Common myeloid progenitor, CD34-positive (primary cell): ENCODE measurements around the gene TMEM31.

Experiments used
- CTCF ChIA-PET: fragments of 350-600 bp; sonication (Branson Sonifier 250); formaldehyde crosslinking; loops from one replicate; lab custom pipeline; 2021; ENCODE audit warnings: antibody characterized with exemption; lab: Charles Lee
- POLR2A ChIA-PET: fragments of 350-600 bp; sonication (Branson Sonifier 250); formaldehyde crosslinking; loops from one replicate; lab custom pipeline; 2021; ENCODE audit warnings: antibody characterized with exemption; lab: Charles Lee
- DNase-seq, 3 donors: peaks; one replicate each; pipeline versions ENCODE4 v3.0.0 to v3.0.0-alpha.2; 2013
- H3K27ac ChIP-seq, 2 experiments: 1 replicate in 1 of 2; 2 replicates in 1 of 2; pipeline ENCODE4 v1.7.0; 2013; ENCODE audit warnings: inconsistent platforms in 2 of 2, low read length in 2 of 2, mild to moderate bottlenecking in 2 of 2, low read depth in 1 of 2, moderate library complexity in 1 of 2; ENCODE audit not compliant: severe bottlenecking in 2 of 2, insufficient read depth in 1 of 2, poor library complexity in 1 of 2
- H3K27me3 ChIP-seq, 5 experiments: replicated peaks in 2 of 5; 1 replicate in 3 of 5; 2 replicates in 2 of 5; pipeline versions ENCODE4 v1.6.1 to v1.7.0; 2013; ENCODE audit warnings: low read length in 4 of 5, mild to moderate bottlenecking in 2 of 5, moderate library complexity in 2 of 5, inconsistent platforms in 1 of 5; ENCODE audit not compliant: insufficient read depth in 5 of 5, control insufficient read depth in 4 of 5
- H3K36me3 ChIP-seq, 4 experiments: 1 replicate in 2 of 4; 2 replicates in 2 of 4; pipeline versions ENCODE4 v1.6.1 to v1.7.0; 2013; ENCODE audit warnings: low read length in 3 of 4, control low read depth in 1 of 4, mild to moderate bottlenecking in 1 of 4; ENCODE audit not compliant: control insufficient read depth in 4 of 4, insufficient read depth in 4 of 4
- H3K4me1 ChIP-seq, 4 experiments: 1 replicate in 3 of 4; 2 replicates in 1 of 4; pipeline versions ENCODE4 v1.6.1 to v1.7.1; 2013; ENCODE audit warnings: low read length in 3 of 4, mild to moderate bottlenecking in 3 of 4, control low read depth in 1 of 4, inconsistent platforms in 1 of 4, moderate library complexity in 1 of 4; ENCODE audit not compliant: control insufficient read depth in 4 of 4, insufficient read depth in 4 of 4; ENCODE audit errors: control extremely low read depth in 1 of 4
- H3K4me3 ChIP-seq, 7 experiments: 1 replicate in 4 of 7; 2 replicates in 3 of 7; pipeline versions ENCODE4 v1.5.1 to v1.7.0; 2013; ENCODE audit warnings: mild to moderate bottlenecking in 7 of 7, low read length in 6 of 7, moderate library complexity in 6 of 7, inconsistent platforms in 2 of 7, low read depth in 2 of 7, control low read depth in 1 of 7; ENCODE audit not compliant: insufficient read depth in 4 of 7, control insufficient read depth in 1 of 7; ENCODE audit errors: extremely low read depth in 1 of 7
- H3K9me3 ChIP-seq, 5 experiments: 1 replicate in 4 of 5; 2 replicates in 1 of 5; pipeline versions ENCODE4 v1.6.1 to v1.7.1; 2013; ENCODE audit warnings: low read length in 4 of 5, mild to moderate bottlenecking in 2 of 5, inconsistent platforms in 1 of 5, low read depth in 1 of 5, moderate library complexity in 1 of 5; ENCODE audit not compliant: control insufficient read depth in 4 of 5, insufficient read depth in 2 of 5; ENCODE audit errors: control extremely low read depth in 1 of 5
- WGBS: methylation state at CpG from one replicate; pipeline ENCODE4 v1.1.5; 2013; ENCODE audit not compliant: insufficient coverage; 5-methylcytosine and 5-hydroxymethylcytosine counted together

TMEM31 gene

GRCh38 chrX:103678199-103678993, 32.3 kb upstream of the TMEM31 start:
- no peak overlapping the region for H3K27ac ChIP-seq
- WGBS: 100% methylated on average over 3 of the region's 5 CpGs
- POLR2A ChIA-PET: no interaction called here
- no peak overlapping the region for H3K4me3 ChIP-seq
- no peak for DNase-seq
- H3K4me1 ChIP-seq: no peaks in the 10 kb centered on the region
- no peaks in the 10 kb centered on the region for H3K9me3 ChIP-seq
- peaks cover 0 to 43% (median 11%) of the 10 kb centered on the region in 4 experiments for H3K36me3 ChIP-seq
- H3K27me3 ChIP-seq: no peaks in the 10 kb centered on the region
- CTCF ChIA-PET: interaction anchor here (0.5 kb wide), 1 partner anchor 143 kb away, joined by 3 read pairs; no protein-coding TSS in a partner anchor

GRCh38 chrX:103681443-103681842, 29.3 kb upstream of the TMEM31 start:
- peaks cover 0 to 44% (median 16%) of the 10 kb centered on the region in 4 experiments for H3K36me3 ChIP-seq
- H3K9me3 ChIP-seq: no peaks in the 10 kb centered on the region
- 100% methylated on average over 1 of the region's 2 CpGs for WGBS
- ChIA-PET CTCF (no interaction called here), POLR2A (no interaction called here)
- DNase-seq: no peak
- no peak overlapping the region for H3K27ac ChIP-seq
- H3K27me3 ChIP-seq: peaks cover 0 to under 1% (median 0%) of the 10 kb centered on the region in 5 experiments
- H3K4me1 ChIP-seq: peaks cover 0 to 7% (median 6%) of the 10 kb centered on the region in 4 experiments
- H3K4me3 ChIP-seq: no peak overlapping the region

- Histone ChIP-seq H3K4me3 (peak overlapping the region in 6 of 7 experiments; percentile 70 to 89 (median 80)), H3K4me1 (peaks cover 0 to 14% (median 9%) of the 10 kb centered on the region in 4 experiments), H3K27me3 (peaks cover 0 to 12% (median 0%) of the 10 kb centered on the region in 5 experiments), H3K27ac (peak overlapping the region; percentile 95 to 99), H3K9me3 (no peaks in the 10 kb centered on the region), H3K36me3 (peaks cover 0 to 19% (median 10%) of the 10 kb centered on the region in 4 experiments)
- WGBS: no CpG with 5 or more reads among the region's 5 CpGs
- DNase-seq: peak; percentile 14 to 45 (median 28)
- POLR2A ChIA-PET: no interaction called here
- CTCF ChIA-PET: no interaction called here
Observed at GRCh38 chrX:103685396-103685795, 25.3 kb upstream of the TMEM31 start.

GRCh38 chrX:103686199-103687072, 24.3 kb upstream of the TMEM31 start, which contains the start of gene MORF4L2:
Gene MORF4L2, minus strand, starts transcription at chrX:103686699. Its CDS starts 9,672 bp downstream, at chrX:103677027.
- Histone ChIP-seq H3K4me3 (peak within 1 kb of the TSS; percentile 50 to 94 (median 76)), H3K36me3 (peaks cover 0 to 12% (median 7%) of the 10 kb centered on the region in 4 experiments), H3K27ac (peak within 1 kb of the TSS; percentile 95 to 99), H3K4me1 (peaks cover 0 to 14% (median 9%) of the 10 kb centered on the region in 4 experiments), H3K27me3 (peaks cover 0 to 17% (median 0%) of the 10 kb centered on the region in 5 experiments), H3K9me3 (no peaks in the 10 kb centered on the region)
- WGBS: 32% methylated on average over 23 of the region's 37 CpGs
- DNase-seq: peak; percentile 97 to 99 (median 98)
- ChIA-PET CTCF (interaction anchor here (0.7 to 1.2 kb wide), 3 partner anchors 19 to 138 kb away, joined by 3 to 4 read pairs (median 3); no protein-coding TSS in a partner anchor), POLR2A (interaction anchor here (0.6 to 0.7 kb wide), 2 partner anchors 145 to 153 kb away, joined by 4 to 6 read pairs; no protein-coding TSS in a partner anchor)

GRCh38 chrX:103687073-103687695, 23.5 kb upstream of the TMEM31 start:
- CTCF ChIA-PET: interaction anchor here (0.7 to 1.2 kb wide), 3 partner anchors 20 to 137 kb away, joined by 3 to 4 read pairs (median 3); no protein-coding TSS in a partner anchor
- no peaks in the 10 kb centered on the region for H3K9me3 ChIP-seq
- peaks cover 0 to 17% (median 0%) of the 10 kb centered on the region in 5 experiments for H3K27me3 ChIP-seq
- peaks cover 0 to 12% (median 7%) of the 10 kb centered on the region in 4 experiments for H3K36me3 ChIP-seq
- H3K27ac ChIP-seq: peak overlapping the region; percentile 95 to 99
- H3K4me3 ChIP-seq: peak overlapping the region; percentile 50 to 94 (median 70)
- POLR2A ChIA-PET: interaction anchor here (0.6 to 0.7 kb wide), 2 partner anchors 146 to 154 kb away, joined by 4 to 6 read pairs; no protein-coding TSS in a partner anchor
- WGBS: 22% methylated on average over 24 of the region's 40 CpGs
- H3K4me1 ChIP-seq: peaks cover 0 to 14% (median 9%) of the 10 kb centered on the region in 4 experiments
- DNase-seq: peak; percentile 88 to 96 (median 92)

- 17% methylated on average over 14 of the region's 17 CpGs for WGBS
- Histone ChIP-seq H3K36me3 (peaks cover 0 to 11% (median 6%) of the 10 kb centered on the region in 4 experiments), H3K27me3 (peaks cover 0 to 17% (median 0%) of the 10 kb centered on the region in 5 experiments), H3K9me3 (no peaks in the 10 kb centered on the region), H3K4me1 (peaks cover 0 to 14% (median 9%) of the 10 kb centered on the region in 4 experiments), H3K27ac (peak overlapping the region; percentile 95 to 99), H3K4me3 (peak overlapping the region; percentile 50 to 94 (median 70))
- peak; percentile 65 to 72 (median 68) for DNase-seq
- ChIA-PET CTCF (interaction anchor here (0.7 to 1.0 kb wide), 3 partner anchors 24 to 137 kb away, joined by 3 to 4 read pairs (median 3); no protein-coding TSS in a partner anchor), POLR2A (no interaction called here)
Observed at GRCh38 chrX:103687696-103688201, 23.0 kb upstream of the TMEM31 start.
